ENCODE results near the gene SDK1. TPM values are rescaled to one million over a fixed set of nuclear protein-coding genes. Genes with fewer than 3 reads are reported as not detected.

SDK1 gene
- total RNA-seq, 1 donor from 2014 or later = 16.7 TPM

DNA sequence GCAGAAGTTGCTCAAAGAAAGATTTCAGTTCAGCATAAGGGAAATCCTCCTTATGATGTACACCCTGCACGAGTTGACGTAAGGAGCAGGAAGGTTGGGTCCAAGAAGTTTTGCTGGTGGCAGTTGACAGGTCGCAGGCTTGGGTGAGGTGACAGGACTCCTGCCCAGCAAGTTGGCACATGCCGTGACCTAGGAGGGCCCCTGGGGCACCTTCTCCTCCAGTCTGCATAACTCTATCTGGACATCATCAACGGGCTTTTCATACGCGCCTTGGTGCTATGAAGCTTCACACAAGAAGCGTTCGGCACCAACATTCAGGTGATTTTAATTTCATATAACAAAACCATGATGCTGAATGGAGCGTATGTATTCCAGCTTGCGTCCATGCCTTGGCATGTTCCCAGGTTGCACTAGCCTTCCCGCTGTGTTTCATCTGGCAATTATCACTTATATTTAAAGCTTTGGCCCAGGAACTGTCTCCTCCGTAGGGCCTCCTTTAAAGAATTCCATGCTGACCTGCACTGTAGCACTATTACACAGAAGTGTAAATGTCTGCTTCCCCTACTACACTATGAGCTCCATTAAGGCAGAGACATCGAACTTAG lies 729.4 kb downstream of the SDK1 start:
- TF ChIP-seq POLR2A (IDR thresholded peaks at IDR 0.05) (no peak), POLR2AphosphoS5 (IDR thresholded peaks at IDR 0.05; ENCODE audit: insufficient read depth in 1 of 2, low read depth in 1 of 2) (no peak)
- TF ChIP-seq, protein P1, sequence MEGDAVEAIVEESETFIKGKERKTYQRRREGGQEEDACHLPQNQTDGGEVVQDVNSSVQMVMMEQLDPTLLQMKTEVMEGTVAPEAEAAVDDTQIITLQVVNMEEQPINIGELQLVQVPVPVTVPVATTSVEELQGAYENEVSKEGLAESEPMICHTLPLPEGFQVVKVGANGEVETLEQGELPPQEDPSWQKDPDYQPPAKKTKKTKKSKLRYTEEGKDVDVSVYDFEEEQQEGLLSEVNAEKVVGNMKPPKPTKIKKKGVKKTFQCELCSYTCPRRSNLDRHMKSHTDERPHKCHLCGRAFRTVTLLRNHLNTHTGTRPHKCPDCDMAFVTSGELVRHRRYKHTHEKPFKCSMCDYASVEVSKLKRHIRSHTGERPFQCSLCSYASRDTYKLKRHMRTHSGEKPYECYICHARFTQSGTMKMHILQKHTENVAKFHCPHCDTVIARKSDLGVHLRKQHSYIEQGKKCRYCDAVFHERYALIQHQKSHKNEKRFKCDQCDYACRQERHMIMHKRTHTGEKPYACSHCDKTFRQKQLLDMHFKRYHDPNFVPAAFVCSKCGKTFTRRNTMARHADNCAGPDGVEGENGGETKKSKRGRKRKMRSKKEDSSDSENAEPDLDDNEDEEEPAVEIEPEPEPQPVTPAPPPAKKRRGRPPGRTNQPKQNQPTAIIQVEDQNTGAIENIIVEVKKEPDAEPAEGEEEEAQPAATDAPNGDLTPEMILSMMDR (IDR thresholded peaks at IDR 0.05) = no peak
- peak; percentile 67 to 72 for DNase-seq (ENCODE audit: extremely low spot score in 2 of 2)
- Histone ChIP-seq H3K27me3 (no peaks in the 10 kb centered on the region), H3K9me3 (no peaks in the 10 kb centered on the region), H3K4me3 (no peak overlapping the region), H3K27ac (no peak overlapping the region), H3K4me1 (no peaks in the 10 kb centered on the region), H3K36me3 (no peaks in the 10 kb centered on the region)
- intact Hi-C loops (cut with DNase I) = no loop called here

DNA sequence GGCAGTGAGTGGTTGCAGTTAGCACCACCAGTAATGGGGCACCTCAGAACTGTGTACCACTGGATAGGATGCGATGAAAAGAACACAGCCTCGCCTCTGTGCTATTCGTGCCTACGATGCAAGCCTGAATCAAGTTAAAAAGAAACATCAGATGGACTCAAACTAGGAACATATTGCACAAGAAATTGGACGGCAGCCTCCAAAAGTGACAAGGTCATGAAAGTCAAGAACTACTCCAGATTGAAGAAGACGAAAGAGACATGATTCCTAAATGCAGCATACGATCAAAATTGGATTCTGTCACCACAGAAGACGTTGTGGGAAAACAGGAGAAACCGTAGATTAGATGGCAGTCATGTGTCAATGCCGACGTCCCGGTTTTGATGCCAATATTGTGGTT lies 732.9 kb downstream of the SDK1 start:
- no peaks in the 10 kb centered on the region for H3K9me3 ChIP-seq
- no peak overlapping the region for H3K4me3 ChIP-seq
- no peaks in the 10 kb centered on the region for H3K4me1 ChIP-seq
- TF ChIP-seq POLR2A (IDR thresholded peaks at IDR 0.05) (no peak), POLR2AphosphoS5 (IDR thresholded peaks at IDR 0.05; ENCODE audit: insufficient read depth in 1 of 2, low read depth in 1 of 2) (no peak)
- TF ChIP-seq, protein P1 (IDR thresholded peaks at IDR 0.05) = no peak
- intact Hi-C loops (cut with DNase I) = no loop called here
- no peak overlapping the region for H3K27ac ChIP-seq
- peak; percentile 6 to 61 for DNase-seq (ENCODE audit: extremely low spot score in 2 of 2)
- H3K27me3 ChIP-seq = no peaks in the 10 kb centered on the region
- H3K36me3 ChIP-seq = no peaks in the 10 kb centered on the region

DNA sequence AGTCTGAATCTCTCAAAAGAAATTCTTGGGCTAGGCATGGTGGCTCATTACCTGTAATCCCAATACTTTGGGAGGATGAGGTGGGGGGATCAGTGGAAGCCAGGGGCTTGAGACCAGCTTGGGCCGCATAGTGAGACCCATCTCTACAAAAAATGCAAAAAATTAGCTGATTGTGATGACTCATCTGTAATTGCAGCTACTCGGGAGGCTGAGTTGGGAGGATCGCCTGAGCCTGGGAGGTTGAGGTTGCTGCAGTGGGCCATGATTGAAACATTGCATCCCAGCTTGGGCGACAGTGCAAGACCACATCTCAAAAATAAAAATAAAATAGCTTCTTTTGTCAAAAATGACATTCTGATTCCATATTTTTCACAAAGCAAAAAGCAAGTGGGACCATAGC lies 736.3 kb downstream of the SDK1 start:
- Histone ChIP-seq H3K4me1 (no peaks in the 10 kb centered on the region), H3K4me3 (no peak overlapping the region), H3K27ac (no peak overlapping the region), H3K9me3 (no peaks in the 10 kb centered on the region), H3K36me3 (no peaks in the 10 kb centered on the region), H3K27me3 (no peaks in the 10 kb centered on the region)
- peak; percentile 14 to 34 for DNase-seq (ENCODE audit: extremely low spot score in 2 of 2)
- TF ChIP-seq POLR2A (IDR thresholded peaks at IDR 0.05) (no peak), POLR2AphosphoS5 (IDR thresholded peaks at IDR 0.05; ENCODE audit: insufficient read depth in 1 of 2, low read depth in 1 of 2) (no peak)
- TF ChIP-seq, protein P1 (IDR thresholded peaks at IDR 0.05) = no peak
- intact Hi-C loops (cut with DNase I) = no loop called here

DNA sequence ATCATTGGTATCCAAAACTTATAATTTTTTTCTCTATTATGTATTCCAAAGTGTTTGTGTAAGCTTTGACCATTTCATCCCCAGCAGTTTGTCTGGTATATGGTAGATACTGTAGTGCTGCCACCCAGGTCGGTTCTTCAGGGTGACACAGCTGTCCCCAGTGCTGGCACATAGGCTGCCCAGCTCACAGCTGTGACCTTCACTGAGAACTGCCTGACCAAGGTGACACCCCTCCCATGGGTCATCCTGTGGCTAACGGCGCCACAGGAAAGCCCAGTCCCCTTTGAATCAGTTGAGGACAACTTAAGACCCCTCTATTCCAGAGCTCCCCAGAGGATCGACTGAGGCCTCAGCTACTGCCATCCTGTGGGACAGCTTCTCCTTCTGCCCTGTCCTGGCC lies 736.8 kb downstream of the SDK1 start:
- Histone ChIP-seq H3K4me1 (no peaks in the 10 kb centered on the region), H3K9me3 (no peaks in the 10 kb centered on the region), H3K36me3 (no peaks in the 10 kb centered on the region), H3K4me3 (no peak overlapping the region), H3K27ac (no peak overlapping the region), H3K27me3 (no peaks in the 10 kb centered on the region)
- TF ChIP-seq, protein P1 (IDR thresholded peaks at IDR 0.05) = no peak
- TF ChIP-seq POLR2A (IDR thresholded peaks at IDR 0.05) (no peak), POLR2AphosphoS5 (IDR thresholded peaks at IDR 0.05; ENCODE audit: insufficient read depth in 1 of 2, low read depth in 1 of 2) (no peak)
- intact Hi-C loops (cut with DNase I) = no loop called here
- peak; percentile 43 to 56 for DNase-seq (ENCODE audit: extremely low spot score in 2 of 2)

DNA sequence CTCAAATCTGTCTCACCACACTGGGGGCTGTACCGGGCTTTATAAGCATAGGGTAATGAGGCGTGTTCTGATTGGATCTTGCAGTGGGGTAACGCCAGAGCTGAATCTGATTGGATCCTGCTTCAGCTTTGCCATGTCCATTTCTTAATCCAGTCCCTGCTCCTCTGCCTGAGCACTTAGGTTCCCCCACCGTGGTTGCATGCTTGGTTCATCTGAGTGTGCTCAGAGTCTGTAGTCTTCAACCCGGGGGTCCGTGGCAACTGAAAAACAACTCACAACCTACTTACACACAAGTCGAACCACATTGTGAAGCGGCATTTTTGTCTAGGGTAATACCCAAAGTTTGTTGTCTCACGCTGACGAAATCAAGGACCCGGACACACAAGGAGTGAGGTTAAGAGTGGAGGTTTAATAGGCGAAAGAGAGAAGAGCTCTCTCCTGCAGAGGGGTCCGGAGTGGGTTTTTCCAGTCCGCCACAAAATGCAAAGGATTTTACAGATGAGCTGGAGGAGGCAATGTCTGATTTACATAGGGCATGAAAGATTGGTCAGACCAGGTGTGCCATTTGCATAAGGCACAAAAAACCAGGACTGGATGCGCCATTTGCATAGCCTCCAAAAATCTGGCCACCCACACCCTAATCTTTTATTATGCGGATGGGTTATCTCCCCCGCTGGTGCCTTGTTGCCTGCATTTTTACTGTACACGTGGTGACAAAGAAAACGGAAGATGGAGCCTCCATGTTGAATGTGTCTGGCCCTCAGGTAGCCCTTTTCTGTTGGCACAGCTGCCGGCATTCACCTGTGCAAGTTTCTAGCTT lies 739.3 kb downstream of the SDK1 start:
- intact Hi-C loops (cut with DNase I) = no loop called here
- Histone ChIP-seq H3K9me3 (no peaks in the 10 kb centered on the region), H3K36me3 (no peaks in the 10 kb centered on the region), H3K27me3 (no peaks in the 10 kb centered on the region), H3K4me1 (no peaks in the 10 kb centered on the region), H3K4me3 (no peak overlapping the region), H3K27ac (no peak overlapping the region)
- TF ChIP-seq POLR2A (IDR thresholded peaks at IDR 0.05) = no peak
- no peak for TF ChIP-seq POLR2AphosphoS5 (IDR thresholded peaks at IDR 0.05; ENCODE audit: insufficient read depth in 1 of 2, low read depth in 1 of 2)
- TF ChIP-seq, protein P1 (IDR thresholded peaks at IDR 0.05) = no peak
- DNase-seq (ENCODE audit: extremely low spot score in 2 of 2) = peak in 1 of 2 donors; percentile 52

Data from vagina (tissue), 2 donors.